GM23248 (cell line): ENCODE data around the gene BNIP5.

Experiments
- EZH2 ChIP-seq: fragments of 200-600 bp; sonication (generic); IDR thresholded peaks from 2 replicates; pipeline ENCODE4 v1.6.1; 2018; ENCODE audit warnings: antibody characterized with exemption, mild to moderate bottlenecking; ENCODE audit not compliant: insufficient read depth, poor library complexity, severe bottlenecking
- EZH2phosphoT487 ChIP-seq: fragments of 200-600 bp; sonication (generic); IDR thresholded peaks from 2 replicates; pipeline ENCODE4 v1.6.1; 2018; ENCODE audit warnings: antibody characterized with exemption, moderate library complexity, mild to moderate bottlenecking, low read depth; ENCODE audit not compliant: insufficient read depth

DNA sequence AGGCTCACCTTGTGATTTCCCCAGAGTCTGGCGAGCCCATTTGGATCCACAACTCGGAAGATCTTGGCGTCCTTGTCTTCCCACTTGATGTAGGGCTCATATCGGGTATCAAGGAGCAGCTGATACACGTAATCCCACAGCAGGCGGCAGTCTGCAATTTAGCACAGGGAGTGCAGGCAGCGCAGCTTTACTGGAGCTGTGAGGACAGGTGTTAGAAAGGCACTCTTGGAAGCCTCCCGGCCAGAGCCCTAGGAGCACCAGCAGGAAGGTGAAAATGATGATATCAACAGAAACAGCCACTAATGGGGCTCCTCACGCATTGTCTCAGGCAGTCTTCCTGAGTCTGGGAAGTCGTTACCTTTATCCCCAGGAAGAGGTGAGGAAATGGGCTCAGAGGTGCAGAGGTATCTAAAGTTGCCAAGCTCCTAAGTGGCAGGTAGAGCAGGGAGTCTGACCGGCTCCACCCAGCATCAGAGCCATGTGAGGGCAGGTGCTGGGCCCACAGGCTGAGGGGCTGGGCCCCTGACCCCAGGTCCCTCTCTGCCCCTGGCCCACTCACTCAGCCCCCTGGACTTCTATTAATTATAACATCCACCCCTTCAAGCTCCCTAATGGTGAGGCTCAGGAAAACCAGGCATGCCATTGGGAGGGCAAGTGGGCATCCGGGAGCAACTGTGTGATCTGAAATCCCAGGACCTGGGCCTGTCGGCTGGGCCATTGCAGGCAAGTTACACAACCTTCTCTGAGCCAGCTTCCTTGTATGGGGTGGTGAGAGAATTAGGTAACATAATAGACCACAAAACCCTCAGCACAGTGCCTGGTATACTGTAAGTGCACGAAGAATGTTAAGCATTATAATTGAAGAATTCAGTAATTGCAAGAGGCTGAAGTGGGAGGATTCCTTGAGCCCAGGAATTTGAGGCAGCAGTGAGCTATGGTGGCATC lies 32.5 kb upstream of the BNIP5 start:
- peak; percentile 96 for TF ChIP-seq EZH2phosphoT487
- no peak for TF ChIP-seq EZH2
